HG02885 (cell line): ENCODE data around the gene RGP1.

Experiments
- ATAC-seq: cut with Tn5 transposase; IDR thresholded peaks from one replicate; pipeline ENCODE4 v1.9.1; 2021; ENCODE audit warnings: mild to moderate bottlenecking; ENCODE audit not compliant: unreplicated experiment, poor library complexity

RGP1 gene

DNA sequence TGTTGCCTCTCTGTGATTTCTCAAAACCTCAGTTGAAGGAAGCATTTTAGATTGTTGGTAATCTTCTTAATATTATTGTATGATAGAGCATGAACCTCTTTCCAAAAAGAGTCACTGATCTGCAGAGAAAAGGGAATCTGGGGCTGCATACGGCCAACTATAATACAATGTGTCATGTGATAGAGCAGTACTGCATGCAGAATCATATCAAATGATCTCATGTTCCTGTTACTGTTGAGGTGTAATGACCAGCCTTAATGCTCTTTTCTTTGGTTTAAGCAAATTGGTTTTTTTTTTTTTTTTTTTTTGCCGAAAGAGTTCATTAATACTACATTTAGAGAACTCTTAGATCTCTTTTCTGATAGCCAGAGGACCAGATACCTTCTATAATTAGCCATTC lies 17.9 kb downstream of the RGP1 start:
- no peak for ATAC-seq

DNA sequence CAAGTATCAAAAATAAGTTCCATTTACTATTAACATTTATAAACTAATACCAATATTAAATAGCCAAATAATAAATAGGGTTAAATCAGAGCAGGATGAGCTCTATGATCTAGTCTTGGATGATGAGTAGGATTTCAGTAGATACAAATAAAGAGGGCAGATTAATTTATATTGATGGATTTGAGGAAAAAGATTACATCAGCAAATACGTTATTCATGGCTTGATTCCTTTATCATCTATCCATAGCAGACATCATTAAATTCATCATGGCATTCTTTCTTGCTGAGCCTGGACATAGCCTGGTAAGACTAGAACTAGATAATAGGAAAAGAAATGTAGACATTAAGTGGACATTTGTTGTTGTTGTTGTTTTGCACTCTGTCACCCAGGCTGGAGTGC lies 18.4 kb downstream of the RGP1 start:
- ATAC-seq = no peak

DNA sequence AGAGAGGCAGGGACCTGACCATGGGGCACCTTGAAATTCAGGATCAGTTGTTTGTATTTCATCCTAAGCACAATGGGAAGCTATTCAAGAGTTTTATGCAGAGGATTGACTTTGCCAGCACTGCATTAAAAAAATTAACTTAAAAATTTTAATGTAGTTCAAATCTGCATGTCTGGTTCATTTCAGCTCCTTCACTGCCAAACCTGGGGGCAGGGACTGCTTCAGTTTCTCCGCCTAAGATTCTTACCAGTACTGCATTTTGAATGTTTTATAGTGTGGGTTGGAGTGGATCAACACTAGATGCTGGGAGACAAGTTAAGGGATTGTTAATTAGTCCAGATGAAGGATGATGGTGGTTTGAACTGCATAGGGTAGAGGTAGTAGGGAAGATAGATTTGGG lies 20.7 kb downstream of the RGP1 start:
- no peak for ATAC-seq

DNA sequence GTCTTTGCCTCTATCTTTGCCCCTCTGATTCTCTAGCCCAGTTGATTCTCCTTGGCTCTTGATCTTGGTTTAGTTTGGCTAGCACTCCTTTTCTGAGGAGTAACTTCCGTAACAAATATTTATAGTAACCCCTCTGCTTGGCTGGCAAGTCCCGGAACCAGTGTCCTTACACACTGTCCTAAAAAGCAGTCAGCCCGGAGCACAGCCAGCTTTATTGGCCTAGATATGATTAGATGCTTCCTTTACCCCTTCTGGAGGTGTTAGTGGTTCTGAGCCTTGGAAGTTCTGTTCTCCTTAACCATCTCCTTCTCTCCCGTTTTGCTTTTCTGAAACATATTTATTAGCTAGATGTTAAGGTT lies 22.0 kb downstream of the RGP1 start:
- no peak for ATAC-seq

DNA sequence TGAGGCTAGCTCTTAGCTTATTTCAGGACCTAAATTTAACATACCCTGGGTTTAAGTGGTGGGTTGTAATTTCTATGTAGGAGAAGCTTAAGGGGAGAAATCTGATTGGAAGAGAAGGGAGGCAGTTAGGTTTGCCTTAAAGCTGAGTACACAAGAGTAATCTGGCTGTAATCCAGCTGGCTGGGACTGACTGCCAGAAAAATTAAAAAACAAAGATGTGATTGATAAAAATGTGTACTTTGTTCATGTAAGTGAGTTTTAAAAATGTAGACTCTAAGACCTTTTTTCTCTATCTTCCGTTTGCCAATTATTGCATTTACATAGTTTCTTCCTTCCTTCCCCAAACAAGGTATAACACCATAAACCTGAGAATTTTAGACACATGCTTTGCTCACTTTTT lies 22.4 kb downstream of the RGP1 start:
- ATAC-seq = no peak

DNA sequence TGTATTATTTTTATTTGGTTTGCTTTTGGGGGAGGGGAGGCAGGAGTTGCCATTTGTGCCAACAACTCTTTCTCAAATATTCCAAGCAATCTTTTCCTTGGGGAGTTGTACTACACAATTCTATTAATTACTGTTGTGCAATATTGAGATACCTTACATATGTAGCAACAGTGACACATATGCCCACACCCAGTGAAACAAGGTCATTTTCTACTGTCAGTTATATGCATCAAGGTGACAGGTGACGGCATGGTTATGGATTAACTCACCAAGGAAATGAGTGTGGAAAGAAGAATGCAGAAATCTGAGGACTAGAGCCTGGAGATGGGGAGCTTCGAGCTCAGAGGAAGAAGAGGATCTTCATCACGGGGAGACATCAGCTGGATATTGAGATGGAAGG lies 22.9 kb downstream of the RGP1 start:
- ATAC-seq = no peak

DNA sequence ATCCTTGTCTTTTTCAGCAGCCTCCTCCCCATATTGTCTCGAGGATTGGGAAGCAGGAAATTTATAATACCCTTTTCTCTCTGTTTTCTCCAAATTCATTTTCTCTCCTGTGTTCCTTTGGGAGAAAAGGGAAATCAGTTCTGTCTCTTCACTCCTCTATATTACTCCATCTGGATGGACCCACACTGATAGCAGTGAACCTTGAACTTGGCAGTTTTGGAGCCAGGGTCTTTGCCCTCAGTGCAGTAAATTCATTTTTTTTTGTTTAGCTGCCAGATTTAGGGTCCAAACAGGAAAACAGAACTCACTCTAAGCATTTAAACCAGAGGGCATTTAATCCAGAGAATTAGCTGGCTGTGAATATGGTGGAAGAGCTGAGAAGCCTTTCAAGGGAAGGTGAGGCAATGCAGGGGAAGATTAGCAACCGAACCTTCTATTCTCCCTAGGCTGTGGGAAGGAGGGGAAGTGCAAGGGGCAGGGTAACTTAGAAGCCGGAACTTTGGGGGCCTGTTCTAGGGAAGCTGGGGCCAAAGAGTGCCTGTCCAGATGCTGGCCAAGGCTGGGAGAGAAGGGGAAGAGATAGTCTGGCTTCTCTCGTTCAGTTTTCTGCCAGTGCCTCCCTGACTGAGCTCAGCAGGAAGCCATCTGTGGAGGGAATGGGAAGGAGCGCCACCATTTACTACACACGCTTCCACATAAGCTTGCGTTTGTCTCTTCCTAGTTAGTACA lies 26.0 kb downstream of the RGP1 start:
- no peak for ATAC-seq

DNA sequence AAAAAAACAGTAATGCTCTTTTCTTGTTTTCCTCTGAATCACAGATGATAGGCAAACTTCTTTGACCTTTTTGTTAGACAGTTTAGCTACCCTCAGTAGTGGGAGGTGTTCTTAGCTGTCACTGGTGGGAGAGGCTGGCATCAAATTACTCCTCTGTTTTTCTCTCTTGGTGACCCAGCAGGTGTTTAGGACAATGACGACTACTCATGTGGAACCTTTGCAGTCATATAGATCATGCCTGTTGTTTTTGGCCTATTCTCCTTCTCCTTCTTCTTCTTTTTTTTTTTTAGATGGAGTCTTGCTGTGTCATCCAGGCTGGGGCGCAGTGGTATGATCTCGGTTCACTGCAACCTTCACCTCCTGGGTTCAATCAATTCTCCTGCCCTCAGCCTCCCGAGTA lies 26.9 kb downstream of the RGP1 start:
- ATAC-seq = no peak

DNA sequence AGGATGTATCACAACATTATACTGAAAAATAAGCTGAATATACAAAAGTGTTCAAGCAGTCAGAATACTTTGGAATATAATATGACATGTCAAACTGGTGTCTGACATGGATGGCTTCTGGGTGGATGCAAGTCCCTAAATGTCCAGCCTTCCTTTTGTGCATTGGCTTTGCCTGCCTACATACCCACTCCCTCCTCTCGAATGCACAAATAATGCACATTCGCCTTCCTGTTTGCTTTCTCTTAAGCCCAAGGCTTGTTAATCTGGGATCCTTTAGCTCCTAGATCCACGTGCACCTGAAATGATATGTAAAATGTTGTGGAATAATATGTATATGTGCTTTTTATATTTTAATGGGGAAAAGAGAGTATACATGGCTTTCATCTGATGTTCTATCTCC lies 29.4 kb downstream of the RGP1 start:
- no peak for ATAC-seq

DNA sequence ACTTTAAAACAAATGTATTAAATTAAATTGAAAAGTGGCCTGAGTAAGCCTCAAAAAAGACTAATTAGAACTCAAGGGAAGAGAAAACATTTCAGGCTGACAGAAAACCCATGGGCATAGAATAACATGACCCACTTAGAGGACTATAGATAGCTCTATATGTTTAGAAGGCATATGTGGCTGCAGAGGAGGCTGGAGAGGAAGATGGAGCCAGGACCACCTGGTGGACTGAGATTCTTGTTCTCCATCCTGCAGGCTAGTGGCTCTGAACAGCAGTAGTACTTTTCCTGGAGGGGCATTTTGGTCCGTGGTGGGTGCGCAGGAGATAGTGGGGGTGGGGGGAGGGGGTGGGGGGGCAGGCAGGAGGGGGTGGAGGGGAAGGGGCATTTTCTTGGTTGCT lies 32.0 kb downstream of the RGP1 start:
- ATAC-seq = no peak

DNA sequence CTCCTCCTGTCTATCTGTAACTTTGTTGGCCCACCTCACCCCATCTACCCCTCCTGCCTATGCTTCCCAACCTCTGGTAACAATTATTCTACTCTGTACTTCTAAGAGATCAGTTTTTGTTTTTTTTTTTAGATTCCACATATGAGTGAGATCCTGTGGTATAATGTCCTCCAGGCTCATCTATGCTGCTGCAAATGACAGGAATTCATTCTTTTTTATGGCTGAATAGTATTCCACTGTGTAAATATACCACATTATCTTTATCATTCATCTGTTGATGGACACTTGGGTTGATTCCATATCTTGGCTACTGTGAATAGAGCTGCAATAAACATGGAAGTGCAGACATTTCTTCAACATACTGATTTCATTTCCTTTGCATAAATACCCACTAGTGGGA lies 34.3 kb downstream of the RGP1 start:
- no peak for ATAC-seq

DNA sequence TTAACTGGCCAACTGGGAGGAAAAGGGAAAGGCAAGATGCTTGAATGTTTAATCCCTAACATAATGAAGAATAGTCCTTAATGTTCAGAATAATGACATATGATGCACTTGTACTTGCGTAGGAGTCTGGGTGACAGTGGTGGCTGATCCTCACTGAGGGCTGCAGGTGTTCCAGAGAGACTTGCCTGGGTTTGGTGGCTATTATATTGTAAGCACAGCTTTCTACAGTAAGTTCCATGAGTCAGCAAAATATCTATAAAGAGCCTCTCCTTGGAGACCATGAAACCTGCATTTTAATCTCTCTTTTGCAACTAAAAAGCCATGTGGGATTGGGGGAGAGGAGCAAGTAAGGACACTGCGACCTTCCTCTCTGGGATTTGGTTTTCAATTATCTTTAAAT lies 40.5 kb downstream of the RGP1 start:
- no peak for ATAC-seq

DNA sequence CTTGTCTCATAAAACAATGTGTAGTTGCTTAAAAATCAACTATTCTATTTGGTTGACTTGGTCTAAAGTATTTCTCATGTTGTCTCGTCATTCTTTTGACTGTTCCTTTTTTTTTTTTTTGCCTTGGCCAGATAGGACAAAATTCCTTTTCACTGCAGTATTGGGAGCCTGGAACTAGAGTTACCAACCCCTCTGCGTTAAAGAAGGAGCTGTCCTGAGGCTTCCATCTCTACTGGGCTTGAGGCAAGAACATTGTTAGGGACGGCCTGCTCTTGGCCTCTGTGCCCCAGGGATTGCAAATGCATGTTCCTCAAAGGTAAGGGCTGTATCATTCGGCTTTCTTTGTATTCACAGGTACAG lies 40.9 kb downstream of the RGP1 start:
- no peak for ATAC-seq

DNA sequence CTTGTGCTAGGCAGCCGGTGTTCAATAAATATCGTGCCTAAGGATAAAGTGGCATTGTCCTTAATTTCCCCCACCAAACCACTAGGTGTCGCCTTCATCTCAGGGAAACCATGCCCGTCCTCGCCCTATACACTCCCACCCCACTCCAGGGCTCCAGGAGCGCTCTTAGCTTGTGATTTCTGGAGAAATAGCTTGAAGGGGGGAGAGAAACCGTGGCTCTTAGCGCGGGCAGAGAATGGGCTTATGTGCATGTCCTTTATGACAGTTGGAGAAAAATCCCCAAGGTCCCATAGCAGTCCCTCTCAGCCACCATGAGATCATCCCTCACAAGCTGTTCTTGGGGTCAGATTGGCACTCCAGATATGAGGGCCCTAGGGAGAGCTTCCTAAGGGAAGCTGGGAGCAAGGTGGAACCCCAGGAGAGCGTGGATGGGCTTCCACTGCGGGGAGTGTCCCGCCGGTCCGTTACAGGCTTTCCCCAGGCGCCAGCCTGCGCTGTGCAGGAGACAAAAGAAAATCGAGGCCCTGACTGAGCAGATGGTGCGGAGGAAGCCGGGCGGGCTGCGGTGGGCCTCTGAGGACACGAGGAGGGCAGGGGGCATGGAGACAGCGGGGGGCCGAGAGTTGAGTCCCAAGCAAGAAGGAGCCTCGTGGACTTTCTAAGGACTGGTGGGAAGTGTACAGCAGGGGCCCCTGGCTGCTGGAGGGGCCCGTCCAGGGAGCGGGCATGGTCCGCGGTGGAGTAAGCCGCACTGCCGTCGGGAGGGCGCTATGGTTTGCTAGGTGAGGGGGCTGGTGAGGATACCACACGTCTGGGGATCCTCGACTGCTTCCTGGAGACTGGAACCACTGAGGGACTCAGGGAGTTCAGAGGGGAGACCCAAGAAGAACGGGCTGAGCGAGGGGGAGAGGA lies 41.6 kb downstream of the RGP1 start:
- no peak for ATAC-seq

DNA sequence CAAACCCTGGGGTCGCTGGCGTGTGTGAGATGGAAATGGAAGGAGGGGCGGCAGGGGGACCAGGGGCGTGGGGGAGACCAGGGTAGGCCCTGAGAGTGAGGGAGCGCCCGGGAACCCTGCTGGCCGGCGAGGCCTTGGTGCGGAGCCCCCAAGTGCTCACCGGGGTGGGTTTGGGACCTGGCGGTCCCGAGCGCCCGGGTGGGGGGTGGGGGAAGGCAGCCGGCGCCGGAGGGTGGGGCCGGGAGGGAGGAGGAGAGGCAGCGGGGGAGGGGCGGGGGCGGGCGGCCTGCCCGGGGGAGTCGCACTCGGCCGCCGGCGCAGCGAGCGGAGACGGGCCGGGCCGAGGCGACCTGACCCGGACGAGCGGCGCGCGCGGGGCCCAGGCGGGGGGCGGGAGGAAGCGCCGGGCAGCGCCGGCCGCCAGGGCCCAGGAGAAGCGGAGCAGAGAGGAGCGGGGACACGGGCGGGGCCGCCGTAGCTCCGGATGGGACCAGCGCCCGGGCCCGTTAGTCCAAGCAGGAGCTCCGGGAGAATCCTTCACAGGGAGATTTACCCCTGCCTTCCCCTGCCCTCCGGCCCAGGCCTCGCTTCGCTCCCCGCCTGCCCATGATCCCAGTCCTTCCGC lies 42.3 kb downstream of the RGP1 start, which contains the start of gene NPR2:
NPR2 (plus strand) TSS at position 295 of the 625 bp plus-strand sequence. CDS start 818 bp downstream, outside the sequence.
- no peak for ATAC-seq

DNA sequence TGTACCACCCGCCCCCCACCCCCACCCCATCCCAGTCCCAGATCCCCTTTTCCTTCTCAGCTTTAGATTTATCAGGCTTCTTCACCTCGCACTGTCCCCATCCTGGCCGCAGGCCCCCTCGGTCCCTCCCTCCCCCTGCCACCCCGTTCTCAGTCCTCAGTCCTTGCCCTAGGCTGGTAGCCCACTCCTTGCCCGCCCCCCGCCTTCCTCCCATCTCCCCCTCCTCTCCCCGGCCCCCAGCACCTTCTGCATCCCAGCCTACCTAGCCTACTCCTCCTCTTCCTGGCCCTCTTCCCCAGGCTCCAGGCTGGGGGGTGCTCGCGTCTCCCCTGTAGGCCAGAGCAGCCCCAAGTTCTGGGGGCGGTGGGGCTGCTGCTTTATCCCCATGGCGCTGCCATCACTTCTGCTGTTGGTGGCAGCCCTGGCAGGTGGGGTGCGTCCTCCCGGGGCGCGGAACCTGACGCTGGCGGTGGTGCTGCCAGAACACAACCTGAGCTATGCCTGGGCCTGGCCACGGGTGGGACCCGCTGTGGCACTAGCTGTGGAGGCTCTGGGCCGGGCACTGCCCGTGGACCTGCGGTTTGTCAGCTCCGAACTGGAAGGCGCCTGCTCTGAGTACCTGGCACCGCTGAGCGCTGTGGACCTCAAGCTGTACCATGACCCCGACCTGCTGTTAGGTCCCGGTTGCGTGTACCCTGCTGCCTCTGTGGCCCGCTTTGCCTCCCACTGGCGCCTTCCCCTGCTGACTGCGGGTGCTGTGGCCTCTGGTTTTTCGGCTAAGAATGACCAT lies 43.1 kb downstream of the RGP1 start:
- ATAC-seq = no peak

DNA sequence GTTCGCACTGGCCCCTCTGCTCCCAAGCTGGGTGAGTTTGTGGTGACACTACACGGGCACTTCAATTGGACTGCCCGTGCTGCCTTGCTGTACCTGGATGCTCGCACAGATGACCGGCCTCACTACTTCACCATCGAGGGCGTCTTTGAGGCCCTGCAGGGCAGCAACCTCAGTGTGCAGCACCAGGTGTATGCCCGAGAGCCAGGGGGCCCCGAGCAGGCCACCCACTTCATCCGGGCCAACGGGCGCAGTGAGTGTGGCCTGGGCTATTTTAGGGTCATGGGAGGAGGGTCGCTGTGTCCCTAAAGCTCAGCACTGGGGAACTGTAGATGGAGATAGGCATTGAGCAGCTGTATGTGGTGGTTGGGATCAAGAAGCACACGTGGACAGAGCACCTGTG lies 43.7 kb downstream of the RGP1 start:
- ATAC-seq = no peak

DNA sequence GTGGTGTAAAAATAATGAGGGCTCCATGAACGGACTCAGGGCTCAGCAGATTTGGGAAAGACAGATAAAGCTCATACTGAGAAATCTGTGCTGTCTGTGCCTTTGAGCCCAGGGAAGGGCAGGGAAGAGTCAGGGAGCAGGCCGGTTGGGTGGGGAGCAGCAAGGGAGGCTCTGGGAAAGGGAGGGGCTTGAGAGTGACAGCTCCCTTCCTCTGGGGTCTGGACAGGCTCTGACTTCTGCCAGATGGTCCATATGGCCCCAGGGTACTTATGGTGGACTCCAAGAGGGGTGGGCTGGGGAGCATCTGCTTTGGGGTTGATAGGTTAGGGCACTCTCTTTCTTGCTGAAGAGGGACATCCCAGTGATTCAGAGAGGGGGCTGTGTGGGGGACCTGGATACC lies 44.4 kb downstream of the RGP1 start:
- no peak for ATAC-seq

DNA sequence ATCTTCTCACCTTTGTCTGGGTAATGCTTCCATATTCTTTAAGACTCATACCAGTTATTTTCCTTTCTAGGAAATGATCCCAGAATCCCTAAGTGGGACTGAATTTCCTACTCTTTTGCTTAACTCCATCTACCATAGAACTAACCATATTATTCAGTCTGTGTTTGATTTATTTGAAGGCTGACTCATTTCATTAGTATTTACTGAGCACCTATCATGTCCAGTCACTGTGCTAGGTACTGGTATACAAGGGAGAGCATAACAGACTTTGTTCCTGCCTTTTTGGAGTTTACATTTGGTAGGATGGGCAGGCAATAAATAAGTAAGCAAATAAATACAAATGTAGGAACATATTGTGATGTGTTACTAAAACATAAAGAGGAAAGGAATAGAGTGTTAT lies 46.6 kb downstream of the RGP1 start:
- ATAC-seq = no peak

DNA sequence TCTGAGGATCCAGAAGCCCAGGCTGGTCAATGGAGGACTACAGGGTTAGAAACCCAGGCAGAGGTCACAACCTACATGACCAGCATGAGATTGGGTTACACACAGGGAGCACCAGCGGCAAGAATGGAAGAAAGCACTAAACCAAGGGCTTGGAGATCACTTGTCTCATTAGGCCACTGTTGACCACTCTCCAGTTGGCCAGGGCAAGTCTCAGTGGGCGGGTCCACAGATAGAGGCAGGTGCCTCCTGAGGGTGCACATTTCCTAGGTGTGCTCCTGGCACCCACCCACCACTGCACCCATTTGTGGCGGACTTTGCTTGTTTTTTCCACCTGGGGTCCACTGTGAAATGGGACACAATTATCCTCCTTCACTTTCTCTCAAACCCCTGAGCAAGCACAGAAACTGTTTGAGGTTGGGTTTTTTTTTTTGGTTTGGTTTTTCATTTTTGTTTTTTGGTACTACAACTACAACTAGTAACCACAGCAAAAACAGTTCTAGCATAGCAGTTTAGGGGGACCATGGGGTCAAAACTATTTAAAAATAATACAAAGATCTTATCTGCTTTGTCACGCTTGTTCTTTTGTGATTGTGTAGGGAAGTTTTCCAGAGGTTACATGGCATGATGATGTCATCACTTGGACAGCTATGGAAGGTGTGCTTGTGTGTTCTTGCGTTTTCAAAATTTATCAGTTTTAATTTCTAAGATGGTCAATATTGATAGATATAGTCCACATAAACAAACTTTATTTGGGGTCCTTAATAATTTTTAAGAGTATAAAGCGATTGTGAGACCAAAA lies 48.4 kb downstream of the RGP1 start:
- ATAC-seq = no peak
